HPDE6-E6E7 (cell line): ENCODE measurements around the gene CDAN1.
A peak's percentile ranks its signal among the peaks of the same experiment; 100 is the strongest.

Source experiments
- DNase-seq: peaks from one replicate; pipeline ENCODE4 v3.0.0; 2011; ENCODE audit warnings: missing footprints; ENCODE audit errors: extremely low spot score

The CDAN1 gene

GRCh38 chr15:42707068-42707467, 29.9 kb downstream of the CDAN1 start:
- DNase-seq, result no peak

GRCh38 chr15:42705336-42705735, 31.6 kb downstream of the CDAN1 start:
- DNase-seq, result no peak

DNA sequence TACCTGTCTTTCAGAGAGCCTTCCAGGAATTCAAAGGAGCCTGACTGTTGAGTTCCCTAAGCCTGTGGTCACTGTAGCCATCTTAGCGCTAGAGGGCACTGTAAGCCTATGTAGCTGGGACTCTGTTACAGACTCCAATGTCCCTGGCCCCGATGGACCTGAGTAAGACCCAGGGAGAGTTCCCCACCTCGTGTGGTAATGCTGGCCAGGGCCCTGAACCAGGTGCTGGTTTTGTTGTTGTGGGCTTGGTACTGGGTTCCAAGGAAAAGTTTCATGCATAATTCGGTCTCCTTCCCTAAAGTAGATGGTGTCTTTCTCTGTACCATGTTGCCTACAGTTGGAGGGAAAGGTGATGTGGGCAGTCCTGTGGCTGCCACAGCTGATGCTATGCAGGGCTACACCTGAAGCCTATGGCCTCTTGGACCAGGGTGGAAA, 32.4 kb downstream of the CDAN1 start:
- DNase-seq, result peak; percentile 75

GRCh38 chr15:42696626-42697025, 40.3 kb downstream of the CDAN1 start:
- no peak for DNase-seq

DNA sequence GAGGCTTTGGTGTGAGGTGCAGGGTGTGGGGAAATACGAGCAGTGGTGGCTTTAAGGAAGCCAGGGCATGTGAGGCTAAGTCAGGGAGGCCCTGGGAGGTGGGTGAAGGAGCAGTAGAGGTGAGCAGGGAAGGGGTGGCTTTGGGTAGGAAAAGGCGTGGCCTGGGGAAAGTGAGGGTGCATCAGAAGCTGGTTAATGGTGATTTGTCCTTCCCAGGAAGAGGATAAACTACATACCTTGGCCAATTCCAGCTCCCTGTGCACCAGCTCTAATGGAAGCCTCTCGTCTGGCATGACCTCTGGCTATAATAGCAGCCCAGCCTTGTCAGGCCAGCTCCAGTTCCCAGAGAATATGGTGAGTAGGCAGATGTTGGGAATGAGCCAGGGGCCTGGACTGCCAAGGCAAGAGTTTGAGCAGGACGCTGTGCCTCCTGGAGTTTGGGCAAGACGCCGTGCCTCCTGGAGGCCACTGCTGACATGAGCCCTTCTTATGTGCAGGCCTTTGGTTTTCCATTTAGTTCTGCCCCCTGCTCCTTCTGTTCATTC, 41.3 kb downstream of the CDAN1 start:
- no peak for DNase-seq

DNA sequence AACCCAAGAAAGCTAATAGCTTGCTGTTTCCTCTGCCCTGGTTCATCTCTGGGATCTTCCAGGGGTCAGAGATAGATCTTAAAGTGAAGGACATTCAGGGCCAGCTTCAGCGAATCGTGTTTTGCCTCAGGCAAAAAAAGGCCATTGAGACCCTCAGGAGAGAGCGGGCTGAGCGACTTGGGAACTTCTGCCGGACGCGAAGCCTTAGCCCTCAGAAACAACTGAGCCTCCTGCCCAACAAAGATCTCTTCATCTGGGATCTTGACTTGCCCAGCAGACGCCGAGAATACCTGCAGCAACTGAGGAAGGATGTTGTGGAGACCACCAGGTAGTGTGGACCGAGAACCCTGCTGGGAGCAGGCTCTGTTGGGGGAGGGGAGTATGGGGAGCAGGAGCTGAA, 42.5 kb downstream of the CDAN1 start:
- no peak for DNase-seq

DNA sequence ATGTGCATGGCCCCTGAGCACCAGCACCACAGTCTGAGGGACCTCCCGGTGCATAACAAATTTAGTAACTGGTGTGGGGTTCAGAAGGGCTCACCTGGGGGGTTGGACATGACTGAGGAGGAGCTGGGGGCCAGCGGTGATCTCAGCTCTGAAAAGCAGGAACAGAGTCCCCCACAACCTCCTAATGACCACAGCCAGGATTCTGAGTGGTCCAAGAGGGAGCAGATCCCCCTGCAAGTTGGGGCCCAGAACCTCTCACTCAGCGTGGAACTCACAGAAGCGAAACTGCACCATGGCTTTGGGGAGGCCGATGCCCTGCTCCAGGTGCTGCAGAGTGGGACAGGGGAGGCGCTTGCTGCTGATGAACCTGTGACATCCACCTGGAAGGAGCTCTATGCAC, 43.0 kb downstream of the CDAN1 start:
- no peak for DNase-seq

DNA sequence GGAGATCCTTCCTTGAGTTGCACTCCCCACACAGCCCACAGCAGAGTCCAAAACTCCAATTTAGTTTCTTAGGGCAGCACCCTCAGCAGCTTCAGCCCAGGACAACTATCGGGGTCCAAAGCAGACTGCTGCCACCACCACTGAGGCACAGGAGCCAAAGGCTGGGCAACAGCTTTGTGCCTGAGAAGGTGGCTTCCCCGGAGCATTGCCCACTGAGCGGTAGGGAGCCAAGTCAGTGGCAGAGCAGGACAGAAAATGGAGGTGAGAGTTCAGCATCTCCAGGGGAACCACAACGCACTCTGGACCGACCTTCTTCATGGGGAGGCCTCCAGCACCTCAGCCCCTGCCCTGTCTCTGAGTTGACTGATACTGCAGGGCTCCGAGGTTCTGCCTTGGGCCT, 43.4 kb downstream of the CDAN1 start:
- DNase-seq, result no peak

DNA sequence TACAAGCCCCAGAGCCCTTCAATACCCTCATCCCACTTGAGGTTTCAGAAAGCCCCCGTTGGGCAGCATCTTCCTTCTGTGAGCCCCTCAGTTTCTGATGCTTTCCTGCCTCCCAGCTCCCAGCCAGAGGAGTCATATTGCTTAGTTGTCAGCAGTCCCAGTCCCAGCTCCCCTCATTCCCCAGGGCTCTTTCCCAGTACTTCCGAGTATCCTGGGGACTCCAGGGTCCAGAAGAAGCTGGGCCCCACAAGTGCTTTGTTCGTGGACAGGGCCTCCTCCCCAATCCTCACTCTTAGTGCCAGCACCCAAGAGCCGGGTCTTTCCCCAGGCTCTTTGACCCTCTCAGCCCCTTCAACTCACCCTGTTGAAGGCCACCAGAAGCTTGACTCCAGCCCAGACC, 43.9 kb downstream of the CDAN1 start:
- no peak for DNase-seq

- no peak for DNase-seq
Observed at GRCh38 chr15:42692536-42692935, 44.4 kb downstream of the CDAN1 start.

- no peak for DNase-seq
Observed at GRCh38 chr15:42691770-42692169, 45.2 kb downstream of the CDAN1 start.

- DNase-seq, result no peak
Observed at GRCh38 chr15:42691308-42691707, 45.6 kb downstream of the CDAN1 start.

- no peak for DNase-seq
Observed at GRCh38 chr15:42688301-42688700, 48.6 kb downstream of the CDAN1 start.

- DNase-seq, result no peak
Observed at GRCh38 chr15:42687740-42688139, 49.2 kb downstream of the CDAN1 start.

DNA sequence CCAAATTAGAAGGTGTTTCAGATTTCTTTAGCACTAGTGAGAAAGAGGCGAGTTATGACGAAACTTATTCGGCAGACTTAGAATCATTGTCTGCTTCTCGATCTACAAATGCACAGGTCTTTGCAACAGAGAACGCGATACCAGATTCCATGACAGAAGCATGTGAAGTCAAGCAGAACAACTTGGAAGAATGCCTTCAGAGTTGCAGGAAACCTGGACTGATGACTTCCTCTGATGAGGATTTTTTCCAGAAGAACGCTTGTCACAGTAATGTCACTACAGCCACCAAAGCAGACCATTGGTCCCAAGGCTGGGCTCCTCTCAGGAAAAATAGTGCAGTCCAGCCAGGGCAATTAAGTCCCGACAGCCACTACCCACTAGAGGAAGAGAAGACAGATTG, 50.6 kb downstream of the CDAN1 start:
- DNase-seq, result no peak

GRCh38 chr15:42681119-42681518, 55.8 kb downstream of the CDAN1 start:
- no peak for DNase-seq

DNA sequence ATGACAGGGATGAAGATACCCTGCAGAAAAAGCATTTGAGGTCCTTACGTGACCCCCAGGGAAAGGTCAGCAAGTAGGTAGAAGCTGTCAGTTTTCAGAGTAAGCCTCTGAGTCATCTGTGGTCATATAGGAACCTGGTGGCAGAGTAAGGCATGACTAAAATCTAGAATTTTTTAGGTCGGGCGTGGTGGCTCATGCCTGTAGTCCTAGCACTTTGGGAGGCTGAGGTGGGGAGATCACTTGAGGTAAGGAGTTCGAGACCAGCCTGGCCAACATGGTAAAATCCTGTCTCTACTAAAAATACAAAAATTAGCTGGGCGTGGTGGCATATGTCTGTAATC, 56.8 kb downstream of the CDAN1 start:
- DNase-seq, result peak; percentile 74

GRCh38 chr15:42679285-42680141, 57.4 kb downstream of the CDAN1 start:
- peak; percentile 87 for DNase-seq

DNA sequence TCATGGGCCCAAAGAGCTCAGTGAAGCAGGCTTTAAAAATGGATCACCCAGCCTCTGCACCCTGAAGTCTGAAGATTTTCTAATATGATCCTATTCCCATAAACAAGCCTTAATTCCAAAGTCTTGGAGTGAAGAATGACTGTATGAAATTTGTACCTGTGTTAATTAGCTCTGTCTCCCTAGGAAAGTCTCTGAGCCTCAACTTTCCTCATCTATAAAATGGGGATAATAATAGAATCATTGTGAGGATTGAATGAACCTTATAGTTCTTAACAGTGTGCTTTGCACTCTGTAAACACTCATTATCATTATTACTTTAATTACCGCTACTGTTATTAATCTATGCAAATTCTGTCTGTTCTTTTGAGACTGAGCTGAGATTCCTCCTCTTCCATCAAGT, 61.9 kb downstream of the CDAN1 start:
- DNase-seq, result no peak

DNA sequence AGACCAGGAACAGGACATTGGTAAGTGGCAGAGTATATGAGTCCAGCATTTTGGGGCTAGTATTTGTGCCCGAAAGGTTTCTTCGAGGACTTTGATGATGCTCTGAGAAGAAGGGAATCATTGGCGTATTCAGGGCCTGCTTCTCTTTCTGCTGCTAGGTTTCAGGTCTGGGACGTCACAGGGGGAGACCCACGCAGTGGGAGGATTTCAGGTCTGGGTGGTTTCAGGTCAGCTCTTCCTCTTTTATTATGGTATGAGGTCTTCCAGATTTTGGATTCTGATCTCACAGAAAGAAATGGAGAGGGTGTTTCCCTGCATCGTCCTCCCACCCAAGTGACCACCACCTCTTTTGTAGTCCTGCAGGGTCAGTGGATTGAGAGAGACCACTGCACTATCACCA, 62.5 kb downstream of the CDAN1 start:
- DNase-seq, result no peak
